Superior temporal gyrus (tissue), 1 donor: ENCODE measurements around the gene FOXN1.
"Not testable (repeated sequence)": the region's sequence is repeated elsewhere in the genome, so short reads cannot be mapped to it uniquely, and the experiment has no call there.

Experiments used
- DNase-seq: peaks from one replicate; pipeline ENCODE4 v3.0.0-alpha.2; 2016; ENCODE audit errors: extremely low spot score

The FOXN1 gene

GRCh38 chr17:28505986-28506665, at the start of gene FOXN1:
Gene FOXN1 (plus strand): TSS chr17:28506348. CDS start chr17:28523970, 17,622 bp downstream.
- no peak for DNase-seq

- no peak for DNase-seq
Measured at GRCh38 chr17:28457890-28458289, 48.3 kb upstream of the FOXN1 start.

GRCh38 chr17:28458881-28459280, 47.3 kb upstream of the FOXN1 start:
- DNase-seq, result not testable (repeated sequence)

- DNase-seq, result no peak
Measured at GRCh38 chr17:28460901-28461300, 45.2 kb upstream of the FOXN1 start.

- no peak for DNase-seq
Measured at GRCh38 chr17:28466001-28466400, 40.1 kb upstream of the FOXN1 start.

GRCh38 chr17:28466521-28467048, 39.6 kb upstream of the FOXN1 start:
- no peak for DNase-seq

- DNase-seq, result no peak
Measured at GRCh38 chr17:28467456-28468025, 38.6 kb upstream of the FOXN1 start.

- not testable (repeated sequence) for DNase-seq
Measured at GRCh38 chr17:28468033-28468735, 38.0 kb upstream of the FOXN1 start.

- no peak for DNase-seq
Measured at GRCh38 chr17:28468781-28469180, 37.4 kb upstream of the FOXN1 start.

GRCh38 chr17:28469376-28469775, 36.8 kb upstream of the FOXN1 start:
- DNase-seq, result no peak

- DNase-seq, result no peak
Measured at GRCh38 chr17:28470266-28470913, 35.8 kb upstream of the FOXN1 start.

GRCh38 chr17:28470914-28471366, 35.2 kb upstream of the FOXN1 start:
- no peak for DNase-seq

GRCh38 chr17:28471531-28472342, 34.4 kb upstream of the FOXN1 start:
- no peak for DNase-seq

GRCh38 chr17:28472871-28473497, 33.2 kb upstream of the FOXN1 start:
- DNase-seq, result no peak

- DNase-seq, result no peak
Measured at GRCh38 chr17:28473542-28473941, 32.6 kb upstream of the FOXN1 start, which contains the start of gene SLC13A2. Gene SLC13A2 (plus strand): TSS chr17:28473644. CDS start chr17:28473713, 69 bp downstream.

GRCh38 chr17:28474111-28474531, 32.0 kb upstream of the FOXN1 start:
- DNase-seq, result no peak

GRCh38 chr17:28475151-28475900, 30.8 kb upstream of the FOXN1 start:
- DNase-seq, result no peak

GRCh38 chr17:28476076-28476865, 29.9 kb upstream of the FOXN1 start:
- DNase-seq, result no peak

GRCh38 chr17:28477928-28478327, 28.2 kb upstream of the FOXN1 start:
- DNase-seq, result no peak
